NT2/D1 (cell line): Measurements from ENCODE around the gene PTPRG.

Experiments used
- DNase-seq: peaks from one replicate; pipeline ENCODE4 v3.0.0-alpha.2; 2011; ENCODE audit warnings: low read depth, low spot score
- H3K27me3 ChIP-seq: 2 replicates; pipeline ENCODE4 v1.6.0; 2011; ENCODE audit warnings: mild to moderate bottlenecking; ENCODE audit not compliant: insufficient read length, insufficient read depth
- H3K36me3 ChIP-seq: 2 replicates; pipeline ENCODE4 v1.6.1; 2011; ENCODE audit warnings: mild to moderate bottlenecking, low read length, mixed read lengths; ENCODE audit not compliant: insufficient read depth, insufficient read length
- H3K4me1 ChIP-seq: 2 replicates; pipeline ENCODE4 v1.5.1; 2011; ENCODE audit not compliant: insufficient read depth, insufficient read length
- H3K4me3 ChIP-seq: 2 replicates; pipeline ENCODE4 v1.5.1; 2011; ENCODE audit warnings: low read depth; ENCODE audit not compliant: insufficient read length
- H3K9ac ChIP-seq: 2 replicates; pipeline ENCODE4 v1.6.0; 2011; ENCODE audit warnings: low read depth; ENCODE audit not compliant: insufficient read length
- H3K9me3 ChIP-seq: 2 replicates; pipeline ENCODE4 v1.5.1; 2011; ENCODE audit warnings: mild to moderate bottlenecking, low read length; ENCODE audit not compliant: insufficient read depth
- SUZ12 ChIP-seq: IDR thresholded peaks from 2 replicates; pipeline ENCODE4 v1.6.1; 2011; ENCODE audit not compliant: insufficient read length, insufficient read depth; ENCODE audit errors: extremely low read depth
- YY1 ChIP-seq: IDR thresholded peaks from 2 replicates; pipeline ENCODE4 v1.6.1; 2011; ENCODE audit not compliant: insufficient read length, insufficient read depth
- ZNF274 ChIP-seq: IDR thresholded peaks from 2 replicates; pipeline ENCODE4 v1.6.1; 2011; ENCODE audit warnings: mild to moderate bottlenecking, low read depth, low read length

The PTPRG gene

GRCh38 chr3:61996366-61996765 is 435.0 kb downstream of the PTPRG start:
- H3K4me1 ChIP-seq, result no peaks in the 10 kb centered on the region
- H3K9ac ChIP-seq, result no peak overlapping the region
- TF ChIP-seq ZNF274 (no peak), SUZ12 (no peak), YY1 (no peak)
- no peaks in the 10 kb centered on the region for H3K9me3 ChIP-seq
- H3K27me3 ChIP-seq, result no peaks in the 10 kb centered on the region
- H3K4me3 ChIP-seq, result no peak overlapping the region
- H3K36me3 ChIP-seq, result no peaks in the 10 kb centered on the region
- DNase-seq, result no peak

- Histone ChIP-seq H3K9ac (no peak overlapping the region), H3K36me3 (no peaks in the 10 kb centered on the region), H3K9me3 (no peaks in the 10 kb centered on the region), H3K4me1 (no peaks in the 10 kb centered on the region), H3K27me3 (no peaks in the 10 kb centered on the region), H3K4me3 (no peak overlapping the region)
- no peak for DNase-seq
- TF ChIP-seq SUZ12 (no peak), ZNF274 (no peak), YY1 (no peak)
Measured at GRCh38 chr3:61997101-61997500, 435.7 kb downstream of the PTPRG start.

- Histone ChIP-seq H3K9ac (no peak overlapping the region), H3K4me1 (no peaks in the 10 kb centered on the region), H3K27me3 (no peaks in the 10 kb centered on the region), H3K9me3 (no peaks in the 10 kb centered on the region), H3K4me3 (no peak overlapping the region), H3K36me3 (peaks cover 9% of the 10 kb centered on the region)
- DNase-seq, result no peak
- no peak for TF ChIP-seq YY1
- TF ChIP-seq ZNF274, result no peak
- TF ChIP-seq SUZ12, result no peak
Measured at GRCh38 chr3:62003835-62004234, 442.5 kb downstream of the PTPRG start.

- no peaks in the 10 kb centered on the region for H3K4me1 ChIP-seq
- 0 out of 2 replicates have a peak, but pooled peaks cover 6% of the 10 kb centered on the region for H3K9me3 ChIP-seq
- TF ChIP-seq SUZ12 (no peak), ZNF274 (no peak), YY1 (no peak)
- no peak for DNase-seq
- no peaks in the 10 kb centered on the region for H3K27me3 ChIP-seq
- no peak overlapping the region for H3K4me3 ChIP-seq
- peaks cover 18% of the 10 kb centered on the region for H3K36me3 ChIP-seq
- H3K9ac ChIP-seq, result no peak overlapping the region
Measured at GRCh38 chr3:62007036-62007435, 445.7 kb downstream of the PTPRG start.

GRCh38 chr3:62010989-62011388 is 449.6 kb downstream of the PTPRG start:
- DNase-seq, result no peak
- no peaks in the 10 kb centered on the region for H3K27me3 ChIP-seq
- H3K9me3 ChIP-seq, result 0 out of 2 replicates have a peak, but pooled peaks cover 6% of the 10 kb centered on the region
- peaks cover 9% of the 10 kb centered on the region for H3K36me3 ChIP-seq
- H3K4me1 ChIP-seq, result no peaks in the 10 kb centered on the region
- no peak overlapping the region for H3K4me3 ChIP-seq
- TF ChIP-seq YY1 (no peak), ZNF274 (no peak), SUZ12 (no peak)
- H3K9ac ChIP-seq, result no peak overlapping the region

GRCh38 chr3:62011666-62012065 is 450.3 kb downstream of the PTPRG start:
- Histone ChIP-seq H3K9ac (no peak overlapping the region), H3K4me3 (no peak overlapping the region), H3K36me3 (peaks cover 9% of the 10 kb centered on the region), H3K9me3 (0 out of 2 replicates have a peak, but pooled peaks cover 6% of the 10 kb centered on the region), H3K4me1 (no peaks in the 10 kb centered on the region), H3K27me3 (no peaks in the 10 kb centered on the region)
- DNase-seq, result no peak
- TF ChIP-seq SUZ12 (no peak), ZNF274 (no peak), YY1 (no peak)

- Histone ChIP-seq H3K27me3 (no peaks in the 10 kb centered on the region), H3K9me3 (0 out of 2 replicates have a peak, but pooled peaks cover 6% of the 10 kb centered on the region), H3K4me3 (no peak overlapping the region), H3K9ac (no peak overlapping the region), H3K36me3 (peaks cover 9% of the 10 kb centered on the region), H3K4me1 (no peaks in the 10 kb centered on the region)
- TF ChIP-seq SUZ12, result no peak
- TF ChIP-seq ZNF274, result no peak
- TF ChIP-seq YY1, result no peak
- DNase-seq, result no peak
Measured at GRCh38 chr3:62013951-62014350, 452.6 kb downstream of the PTPRG start.
